Mammary epithelial cell (primary cell): ENCODE results near the gene ADRA2A.

ENCODE experiments used
- EZH2 ChIP-seq: IDR thresholded peaks from 2 replicates; pipeline ENCODE4 v1.6.1; 2012; ENCODE audit warnings: low read length, inconsistent platforms, borderline replicate concordance
- TF ChIP-seq, protein P1 (sequence below), 2 donors: IDR thresholded peaks in 1 of 2; conservative IDR thresholded peaks in 1 of 2; 2 replicates each; pipeline ENCODE4 v1.5.1; 2011 to 2012; ENCODE audit warnings: inconsistent platforms in 2 of 2, low read length in 2 of 2, mild to moderate bottlenecking in 2 of 2, control low read depth in 1 of 2, low read depth in 1 of 2; ENCODE audit not compliant: insufficient read depth in 1 of 2; ENCODE audit errors: extremely low read depth in 1 of 2

DNA sequence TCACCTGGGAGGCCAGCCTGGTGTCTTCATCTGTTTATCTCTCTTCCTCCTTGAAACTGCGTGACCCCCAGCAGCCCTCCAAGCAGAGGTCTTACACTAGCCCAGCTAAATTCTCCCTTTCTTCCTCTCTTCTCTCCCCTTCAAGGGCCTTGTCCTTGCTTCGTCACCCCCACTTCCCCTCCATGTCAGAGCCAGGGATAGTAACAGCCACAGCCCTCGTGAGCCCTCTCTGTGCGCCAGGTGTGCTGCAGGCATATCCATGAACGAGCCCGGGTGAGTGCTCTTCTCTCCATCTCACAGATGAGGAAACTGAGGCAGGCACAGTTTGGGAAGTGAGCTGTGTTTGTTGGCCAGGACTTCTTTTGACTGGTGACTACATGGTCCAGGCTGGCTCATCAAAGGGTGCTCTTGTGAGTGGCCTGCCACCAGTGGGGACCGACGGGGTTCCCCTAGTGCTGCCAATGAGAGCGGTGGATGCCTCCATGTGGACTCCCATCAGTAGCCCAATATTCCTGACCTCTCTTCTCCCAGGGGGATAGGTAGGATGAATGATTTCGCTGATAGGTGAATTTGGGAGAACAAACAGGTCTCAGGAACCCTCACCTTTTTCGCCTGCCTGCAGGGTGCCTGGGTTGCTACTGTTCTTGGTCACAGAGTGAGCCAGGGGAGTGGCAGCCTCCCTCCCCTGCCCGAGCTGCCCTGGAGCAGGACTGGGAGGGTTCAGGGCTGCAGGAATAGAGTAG, 38.1 kb downstream of the ADRA2A start:
- no peak for TF ChIP-seq EZH2
- TF ChIP-seq, protein P1, sequence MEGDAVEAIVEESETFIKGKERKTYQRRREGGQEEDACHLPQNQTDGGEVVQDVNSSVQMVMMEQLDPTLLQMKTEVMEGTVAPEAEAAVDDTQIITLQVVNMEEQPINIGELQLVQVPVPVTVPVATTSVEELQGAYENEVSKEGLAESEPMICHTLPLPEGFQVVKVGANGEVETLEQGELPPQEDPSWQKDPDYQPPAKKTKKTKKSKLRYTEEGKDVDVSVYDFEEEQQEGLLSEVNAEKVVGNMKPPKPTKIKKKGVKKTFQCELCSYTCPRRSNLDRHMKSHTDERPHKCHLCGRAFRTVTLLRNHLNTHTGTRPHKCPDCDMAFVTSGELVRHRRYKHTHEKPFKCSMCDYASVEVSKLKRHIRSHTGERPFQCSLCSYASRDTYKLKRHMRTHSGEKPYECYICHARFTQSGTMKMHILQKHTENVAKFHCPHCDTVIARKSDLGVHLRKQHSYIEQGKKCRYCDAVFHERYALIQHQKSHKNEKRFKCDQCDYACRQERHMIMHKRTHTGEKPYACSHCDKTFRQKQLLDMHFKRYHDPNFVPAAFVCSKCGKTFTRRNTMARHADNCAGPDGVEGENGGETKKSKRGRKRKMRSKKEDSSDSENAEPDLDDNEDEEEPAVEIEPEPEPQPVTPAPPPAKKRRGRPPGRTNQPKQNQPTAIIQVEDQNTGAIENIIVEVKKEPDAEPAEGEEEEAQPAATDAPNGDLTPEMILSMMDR (conservative IDR thresholded peaks at IDR 0.05 in 1 of 2, IDR thresholded peaks at IDR 0.05 in 1 of 2; ENCODE audit: extremely low read depth in 1 of 2, insufficient read depth in 1 of 2, low read depth in 1 of 2, low read length in 2 of 2) = no peak
